NCI-H2171 treated with DMSO at 0.1 percent for 48 hours (cell line): Measurements from ENCODE around the gene CDYL.

Experiments used
- DNase-seq: peaks from one replicate; lab custom pipeline; 2025; lab: John Stamatoyannopoulos, UW

The CDYL gene

GRCh38 chr6:4935975-4936680, 159.9 kb downstream of the CDYL start:
- DNase-seq: peak; percentile 17

- peak; percentile 49 for DNase-seq
These were observed 160.5 kb downstream of the CDYL start for GRCh38 chr6:4936681-4937041.

GRCh38 chr6:4937414-4937813, 161.2 kb downstream of the CDYL start:
- no peak for DNase-seq

- DNase-seq: no peak
These were observed 163.0 kb downstream of the CDYL start for GRCh38 chr6:4939241-4939640.

GRCh38 chr6:4940416-4940815, 164.2 kb downstream of the CDYL start:
- DNase-seq: no peak

GRCh38 chr6:4941782-4942672, 165.8 kb downstream of the CDYL start:
- peak; percentile 92 for DNase-seq

- DNase-seq: no peak
These were observed 166.4 kb downstream of the CDYL start for GRCh38 chr6:4942673-4943009.

- no peak for DNase-seq
These were observed 167.5 kb downstream of the CDYL start for GRCh38 chr6:4943716-4944115.

- no peak for DNase-seq
These were observed 168.1 kb downstream of the CDYL start for GRCh38 chr6:4944325-4944724.

GRCh38 chr6:4946521-4946920, 170.3 kb downstream of the CDYL start:
- DNase-seq: no peak

GRCh38 chr6:4947716-4948115, 171.5 kb downstream of the CDYL start:
- no peak for DNase-seq

GRCh38 chr6:4948781-4949450, 172.7 kb downstream of the CDYL start:
- DNase-seq: no peak

GRCh38 chr6:4950076-4950475, 173.9 kb downstream of the CDYL start:
- DNase-seq: no peak

- no peak for DNase-seq
These were observed 174.8 kb downstream of the CDYL start for GRCh38 chr6:4950836-4951533.

- no peak for DNase-seq
These were observed 177.2 kb downstream of the CDYL start for GRCh38 chr6:4953440-4953839.

GRCh38 chr6:4956625-4957024, 180.4 kb downstream of the CDYL start:
- no peak for DNase-seq

- no peak for DNase-seq
These were observed 181.5 kb downstream of the CDYL start for GRCh38 chr6:4957521-4958231.

GRCh38 chr6:4958624-4959023, 182.4 kb downstream of the CDYL start:
- no peak for DNase-seq

- DNase-seq: no peak
These were observed 185.3 kb downstream of the CDYL start for GRCh38 chr6:4961322-4962168.

GRCh38 chr6:4962905-4963304, 186.7 kb downstream of the CDYL start:
- no peak for DNase-seq
